Measurements from ENCODE around the gene FGF2.
A peak's percentile ranks its signal among the peaks of the same experiment; 100 is the strongest.
"Not testable (repeated sequence)": the region's sequence is repeated elsewhere in the genome, so short reads cannot be mapped to it uniquely, and the experiment has no call there.

The FGF2 gene

DNA sequence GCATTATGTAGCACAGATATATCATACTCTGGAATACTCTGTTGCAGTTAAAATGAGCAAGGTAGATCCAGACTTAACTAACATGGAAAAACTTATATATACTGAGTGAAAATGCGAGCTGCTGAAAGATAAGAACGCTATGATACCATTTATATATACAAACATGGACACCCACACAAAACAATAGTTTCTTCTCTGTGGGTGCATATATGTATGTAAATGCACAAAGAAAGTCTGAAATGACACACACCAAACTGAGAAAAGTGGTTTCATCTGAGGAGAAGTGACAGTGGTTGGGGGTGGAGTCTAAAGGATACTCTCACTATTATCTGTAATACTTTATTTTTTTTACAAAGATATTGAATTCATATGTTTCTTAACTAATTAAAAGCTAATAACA, 12.2 kb upstream of the FGF2 start:
- DNase-seq = no peak

DNA sequence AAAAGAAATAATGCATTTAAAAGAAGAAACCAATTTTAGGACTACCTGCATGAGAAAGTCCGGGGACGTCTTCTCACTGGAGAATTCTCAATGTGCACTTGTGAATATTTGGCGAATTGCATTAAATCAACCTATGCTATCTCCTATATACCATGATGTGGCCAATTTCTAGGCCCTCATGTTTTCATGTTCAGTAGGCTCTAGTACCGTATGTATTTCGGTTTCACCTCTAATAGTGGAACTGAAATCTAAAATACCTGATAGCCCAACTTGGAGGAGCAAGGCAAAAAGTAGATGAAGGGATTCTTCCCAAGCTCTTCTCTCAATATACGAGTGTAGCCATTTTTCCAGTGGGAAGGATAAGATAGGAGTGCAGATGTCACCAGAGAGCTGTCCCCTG, 11.4 kb upstream of the FGF2 start:
- DNase-seq = no peak

DNA sequence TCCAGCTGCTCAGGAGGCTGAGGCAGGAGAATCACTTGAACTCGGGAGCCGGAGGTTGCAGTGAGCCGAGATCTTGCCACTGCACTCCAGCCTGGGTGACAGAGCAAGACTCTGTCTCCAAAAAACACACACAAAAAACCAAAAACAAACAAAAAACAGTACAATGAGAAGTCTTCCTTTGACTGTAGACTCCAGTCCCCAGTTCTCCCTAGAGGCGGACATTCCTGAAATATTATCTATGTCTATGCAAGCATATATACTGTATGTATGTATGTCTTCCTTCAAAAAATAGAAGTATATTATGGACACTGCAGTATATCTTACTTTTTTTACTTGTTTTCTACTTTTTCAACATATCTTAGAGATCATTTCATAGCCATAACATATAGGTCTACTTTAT, 10.2 kb upstream of the FGF2 start:
- no peak for DNase-seq

GRCh38 chr4:122819708-122820449, 6.8 kb upstream of the FGF2 start:
- no peak for DNase-seq

- no peak for DNase-seq
Observed at GRCh38 chr4:122821092-122821491, 5.5 kb upstream of the FGF2 start.

DNA sequence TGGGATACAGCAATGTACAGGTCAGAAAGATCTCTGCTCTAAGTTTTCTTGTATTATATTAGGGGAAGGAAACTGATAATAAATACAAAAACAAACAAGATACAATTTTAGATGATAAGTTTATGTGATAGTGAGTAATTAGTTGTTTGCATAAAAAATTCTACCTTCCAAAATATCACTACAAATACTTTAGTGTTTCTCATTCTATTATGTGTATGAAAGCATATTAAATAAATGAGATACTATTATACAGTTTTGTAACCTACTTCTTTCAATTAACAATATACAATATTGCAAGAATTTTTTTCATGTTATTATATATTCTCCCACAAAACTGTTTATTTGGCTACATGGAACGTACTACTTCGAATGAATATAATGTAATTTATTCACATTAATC, 4.2 kb upstream of the FGF2 start:
- DNase-seq = no peak

GRCh38 chr4:122823476-122823875, 3.2 kb upstream of the FGF2 start:
- no peak for DNase-seq

- DNase-seq = no peak
Observed at GRCh38 chr4:122824616-122825015, 2.0 kb upstream of the FGF2 start.

DNA sequence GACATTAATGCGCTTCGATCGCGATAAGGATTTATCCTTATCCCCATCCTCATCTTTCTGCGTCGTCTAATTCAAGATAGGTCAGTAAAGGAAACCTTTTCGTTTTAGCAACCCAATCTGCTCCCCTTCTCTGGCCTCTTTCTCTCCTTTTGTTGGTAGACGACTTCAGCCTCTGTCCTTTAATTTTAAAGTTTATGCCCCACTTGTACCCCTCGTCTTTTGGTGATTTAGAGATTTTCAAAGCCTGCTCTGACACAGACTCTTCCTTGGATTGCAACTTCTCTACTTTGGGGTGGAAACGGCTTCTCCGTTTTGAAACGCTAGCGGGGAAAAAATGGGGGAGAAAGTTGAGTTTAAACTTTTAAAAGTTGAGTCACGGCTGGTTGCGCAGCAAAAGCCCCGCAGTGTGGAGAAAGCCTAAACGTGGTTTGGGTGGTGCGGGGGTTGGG, 528 bp upstream of the FGF2 start:
- DNase-seq = no peak

DNA sequence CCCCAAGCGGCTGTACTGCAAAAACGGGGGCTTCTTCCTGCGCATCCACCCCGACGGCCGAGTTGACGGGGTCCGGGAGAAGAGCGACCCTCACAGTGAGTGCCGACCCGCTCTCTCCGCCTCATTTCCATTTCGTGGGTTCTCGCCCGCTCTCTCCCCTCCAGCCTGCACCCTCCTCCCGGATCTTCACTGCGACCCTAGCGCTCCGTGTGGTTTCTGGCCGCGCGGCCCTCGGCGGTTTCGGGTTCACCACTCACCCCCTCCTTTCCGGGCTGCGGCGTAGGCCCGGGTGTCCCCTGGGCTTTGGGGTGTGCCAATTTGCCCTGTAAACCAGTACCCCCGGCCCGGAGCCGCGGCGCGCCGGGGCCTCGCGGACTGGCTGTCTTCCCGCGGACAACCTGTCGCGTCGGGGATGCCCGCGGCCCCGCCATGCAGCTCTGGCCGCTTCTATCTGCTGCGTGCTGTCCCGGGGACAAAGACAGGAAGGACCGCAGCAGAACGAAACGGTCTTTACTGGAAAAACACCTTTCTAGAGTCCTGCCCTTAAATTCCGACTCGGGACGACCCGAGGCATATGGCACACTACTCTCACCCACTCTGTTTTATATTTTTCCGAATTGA, 737 bp downstream of the FGF2 start:
- DNase-seq = peak; percentile 10 to 15

- DNase-seq = peak; percentile 11 to 36
Observed at GRCh38 chr4:122827879-122828601, 1.4 kb downstream of the FGF2 start.

- no peak for DNase-seq
Observed at GRCh38 chr4:122830426-122831095, 3.9 kb downstream of the FGF2 start.

DNA sequence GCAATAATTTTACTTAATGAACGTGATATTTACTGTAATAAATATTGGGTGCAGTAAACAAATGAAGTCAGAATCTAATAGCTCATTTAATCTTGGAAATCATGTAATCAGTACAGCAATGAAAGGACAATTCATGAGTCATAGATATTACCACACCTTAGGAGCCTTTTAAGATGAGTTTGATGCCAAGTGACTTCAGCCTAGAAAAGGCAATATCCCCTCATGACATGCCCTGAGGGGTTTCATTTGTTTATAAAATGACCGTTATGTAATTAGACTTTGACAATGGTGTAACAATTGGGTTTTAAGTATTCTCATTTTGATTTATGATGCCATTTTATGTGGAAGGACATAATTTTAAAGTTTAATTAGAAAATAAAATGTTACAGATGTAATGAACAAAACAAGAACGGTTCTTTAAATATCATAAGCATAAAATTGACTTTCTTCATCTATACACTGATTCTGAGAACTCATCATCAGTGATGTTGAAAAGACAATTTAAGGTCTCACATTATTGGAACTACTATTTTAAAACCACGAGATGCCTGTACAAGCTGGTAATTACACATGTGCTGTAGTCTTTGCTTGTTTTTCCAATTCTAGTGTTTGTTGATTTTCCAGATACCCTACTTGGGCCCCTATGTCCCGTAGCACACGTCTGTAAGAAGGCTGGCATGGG, 5.0 kb downstream of the FGF2 start:
- no peak for DNase-seq

DNA sequence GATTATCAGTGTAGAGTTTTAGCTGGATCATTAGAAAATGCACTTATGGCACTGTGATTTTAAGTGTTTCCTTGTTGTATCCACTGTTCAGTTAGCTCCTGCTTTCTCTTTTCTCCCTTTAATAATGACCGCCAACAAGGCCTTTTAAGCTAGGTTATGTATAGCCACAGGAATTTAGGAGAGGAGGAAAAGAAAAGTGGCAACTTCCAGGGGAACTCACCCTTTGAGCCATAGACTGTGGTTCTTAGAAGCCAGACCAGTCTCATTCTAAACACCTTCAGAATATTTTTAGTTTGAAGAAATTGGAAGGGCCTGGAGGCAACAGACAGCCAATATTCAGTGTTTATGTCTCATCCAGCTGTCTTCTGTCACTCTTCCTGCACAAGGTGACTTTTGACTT, 6.1 kb downstream of the FGF2 start:
- DNase-seq = no peak

GRCh38 chr4:122833999-122834398, 7.4 kb downstream of the FGF2 start:
- no peak for DNase-seq

- no peak for DNase-seq
Observed at GRCh38 chr4:122836941-122837340, 10.3 kb downstream of the FGF2 start.

DNA sequence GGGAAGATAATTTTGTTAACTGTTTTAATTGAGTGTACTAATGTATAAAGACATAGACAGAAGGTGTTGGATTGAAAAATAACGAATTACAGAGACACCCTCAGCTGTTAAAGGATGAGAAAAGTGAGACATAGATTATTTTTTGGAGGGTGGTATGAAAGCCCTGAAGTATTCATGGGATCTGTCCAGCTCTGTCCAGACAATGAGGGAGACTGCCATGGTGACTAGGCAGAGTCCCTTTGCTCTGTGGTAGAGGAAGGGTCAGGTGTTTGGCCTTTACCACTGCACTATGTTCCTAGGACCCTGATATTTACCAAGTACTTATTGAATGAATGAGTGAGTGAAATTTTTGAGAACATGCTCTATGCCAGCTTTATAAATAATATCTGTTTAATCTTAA, 11.4 kb downstream of the FGF2 start:
- no peak for DNase-seq

DNA sequence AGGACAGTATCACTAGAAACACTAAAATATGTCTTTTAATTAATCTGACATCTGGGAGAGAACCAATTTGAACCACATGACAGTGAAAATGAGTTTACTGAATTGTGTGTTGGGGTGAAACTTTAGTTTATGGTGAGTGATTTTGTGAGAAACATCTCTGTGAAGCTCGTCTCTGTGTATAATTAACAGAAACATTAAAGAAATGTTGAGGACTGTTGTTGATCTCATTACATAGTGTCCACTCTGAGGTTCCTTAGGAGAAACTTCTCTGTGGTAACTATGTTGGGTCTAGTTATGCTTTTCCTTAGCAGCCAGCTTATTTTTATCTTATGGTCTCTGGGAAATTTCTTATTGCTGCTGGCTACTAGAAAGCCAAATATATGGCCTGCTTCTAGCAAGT, 15.8 kb downstream of the FGF2 start:
- no peak for DNase-seq

- DNase-seq = no peak
Observed at GRCh38 chr4:122842984-122843531, 16.4 kb downstream of the FGF2 start.

- DNase-seq = not testable (repeated sequence)
Observed at GRCh38 chr4:122844391-122844790, 17.8 kb downstream of the FGF2 start.

- no peak for DNase-seq
Observed at GRCh38 chr4:122845066-122845465, 18.4 kb downstream of the FGF2 start.

DNA sequence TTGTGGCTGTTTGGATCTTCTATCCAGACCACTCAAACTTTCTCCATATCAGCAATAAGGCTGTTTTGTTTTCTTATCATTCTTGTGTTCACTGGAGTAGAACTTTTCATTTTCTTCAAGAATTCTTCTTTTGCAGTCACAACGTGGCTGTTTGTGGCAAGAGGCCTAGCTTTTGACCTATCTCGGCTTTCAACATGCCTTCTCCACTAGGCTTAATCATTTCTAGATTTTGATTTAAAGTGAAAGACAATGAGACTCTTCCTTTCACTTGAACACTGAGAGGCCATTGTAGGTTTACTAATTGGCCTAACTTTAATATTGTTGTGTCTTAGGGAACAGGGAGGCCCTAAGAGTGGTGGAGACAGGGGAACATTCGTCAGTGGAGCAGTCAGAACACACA, 19.1 kb downstream of the FGF2 start:
- no peak for DNase-seq

DNA sequence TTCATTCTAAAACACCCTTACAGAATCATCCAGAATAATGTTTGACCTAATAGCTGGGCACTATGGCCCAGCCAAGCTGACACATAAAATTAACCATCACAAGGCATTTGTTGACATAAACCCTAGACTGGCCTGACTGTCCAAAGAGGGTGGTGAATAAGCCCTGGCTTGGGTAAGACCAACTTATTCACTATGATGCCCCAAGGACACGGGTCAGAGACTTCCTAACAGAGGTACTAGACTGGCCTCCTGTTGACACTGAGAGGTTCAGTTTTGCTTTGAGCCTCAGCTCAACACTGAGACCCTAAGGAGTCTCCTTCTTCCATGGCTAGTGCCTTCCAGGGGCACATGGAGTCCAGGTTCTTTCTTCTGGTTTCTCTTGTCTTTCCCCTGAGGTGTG, 21.3 kb downstream of the FGF2 start:
- DNase-seq = no peak

Measured in CD4-positive, alpha-beta T cell treated with Interleukin-1 beta for 1 hour (primary cell).